Ishikawa (cell line): ENCODE results near the gene ABAT.

ENCODE experiments used
- CREB1 ChIP-seq: IDR thresholded peaks from 2 replicates; pipeline ENCODE4 v1.6.1; 2012; ENCODE audit warnings: low read depth
- FOXM1 ChIP-seq: IDR thresholded peaks from 2 replicates; pipeline ENCODE4 v1.6.1; 2012; ENCODE audit warnings: low read depth, borderline replicate concordance
- MAX ChIP-seq: IDR thresholded peaks from 2 replicates; pipeline ENCODE4 v1.6.1; 2012
- NFIC ChIP-seq: IDR thresholded peaks from 2 replicates; pipeline ENCODE4 v1.6.1; 2012
- RAD21 ChIP-seq: IDR thresholded peaks from 2 replicates; pipeline ENCODE4 v1.6.1; 2012; ENCODE audit warnings: low read depth
- TAF1 ChIP-seq: IDR thresholded peaks from 2 replicates; pipeline ENCODE4 v1.6.1; 2012; ENCODE audit warnings: low read depth, mild to moderate bottlenecking

- TF ChIP-seq FOXM1 (no peak), NFIC (no peak), RAD21 (no peak), MAX (no peak), TAF1 (no peak), CREB1 (no peak)
Measured at GRCh38 chr16:8832717-8833105, 158.3 kb downstream of the ABAT start.
